ENCODE data around the gene FOXS1.
"Not testable (repeated sequence)": the region's sequence is repeated elsewhere in the genome, so short reads cannot be mapped to it uniquely, and the experiment has no call there.

The FOXS1 gene

GRCh38 chr20:31820228-31820627 lies 25.2 kb downstream of the FOXS1 start:
- no peak for DNase-seq

GRCh38 chr20:31819083-31819784 lies 26.2 kb downstream of the FOXS1 start, which contains the start of gene MYLK2:
Gene MYLK2, plus strand, starts transcription at chr20:31819356. Its CDS starts 225 bp downstream, at chr20:31819581.
- DNase-seq: no peak

- DNase-seq: no peak
Observed at GRCh38 chr20:31818376-31818908, 27.0 kb downstream of the FOXS1 start.

- DNase-seq: no peak
Observed at GRCh38 chr20:31817461-31817860, 27.9 kb downstream of the FOXS1 start.

GRCh38 chr20:31816221-31816620 lies 29.2 kb downstream of the FOXS1 start:
- DNase-seq: no peak

GRCh38 chr20:31815408-31816188 lies 29.8 kb downstream of the FOXS1 start:
- no peak for DNase-seq

GRCh38 chr20:31814142-31814541 lies 31.3 kb downstream of the FOXS1 start:
- DNase-seq: not testable (repeated sequence)

GRCh38 chr20:31813611-31814010 lies 31.8 kb downstream of the FOXS1 start:
- DNase-seq: no peak

- peak; percentile 89 for DNase-seq
Observed at GRCh38 chr20:31811796-31812728, 33.3 kb downstream of the FOXS1 start.

GRCh38 chr20:31811198-31811597 lies 34.2 kb downstream of the FOXS1 start:
- DNase-seq: peak; percentile 44

GRCh38 chr20:31809661-31810060 lies 35.7 kb downstream of the FOXS1 start:
- DNase-seq: peak; percentile 94

- peak; percentile 44 for DNase-seq
Observed at GRCh38 chr20:31808481-31808880, 36.9 kb downstream of the FOXS1 start.

GRCh38 chr20:31806564-31807355 lies 38.6 kb downstream of the FOXS1 start:
- DNase-seq: no peak

GRCh38 chr20:31803552-31804291 lies 41.7 kb downstream of the FOXS1 start:
- no peak for DNase-seq

- DNase-seq: no peak
Observed at GRCh38 chr20:31801508-31801907, 43.9 kb downstream of the FOXS1 start.

GRCh38 chr20:31797364-31797763 lies 48.0 kb downstream of the FOXS1 start:
- no peak for DNase-seq
